HuH-7.5 (cell line): ENCODE measurements around the gene ITGAL.

Experiments used
- DNase-seq: peaks from one replicate; pipeline ENCODE4 v3.0.0; 2011; ENCODE audit warnings: low spot score

ITGAL gene

DNA sequence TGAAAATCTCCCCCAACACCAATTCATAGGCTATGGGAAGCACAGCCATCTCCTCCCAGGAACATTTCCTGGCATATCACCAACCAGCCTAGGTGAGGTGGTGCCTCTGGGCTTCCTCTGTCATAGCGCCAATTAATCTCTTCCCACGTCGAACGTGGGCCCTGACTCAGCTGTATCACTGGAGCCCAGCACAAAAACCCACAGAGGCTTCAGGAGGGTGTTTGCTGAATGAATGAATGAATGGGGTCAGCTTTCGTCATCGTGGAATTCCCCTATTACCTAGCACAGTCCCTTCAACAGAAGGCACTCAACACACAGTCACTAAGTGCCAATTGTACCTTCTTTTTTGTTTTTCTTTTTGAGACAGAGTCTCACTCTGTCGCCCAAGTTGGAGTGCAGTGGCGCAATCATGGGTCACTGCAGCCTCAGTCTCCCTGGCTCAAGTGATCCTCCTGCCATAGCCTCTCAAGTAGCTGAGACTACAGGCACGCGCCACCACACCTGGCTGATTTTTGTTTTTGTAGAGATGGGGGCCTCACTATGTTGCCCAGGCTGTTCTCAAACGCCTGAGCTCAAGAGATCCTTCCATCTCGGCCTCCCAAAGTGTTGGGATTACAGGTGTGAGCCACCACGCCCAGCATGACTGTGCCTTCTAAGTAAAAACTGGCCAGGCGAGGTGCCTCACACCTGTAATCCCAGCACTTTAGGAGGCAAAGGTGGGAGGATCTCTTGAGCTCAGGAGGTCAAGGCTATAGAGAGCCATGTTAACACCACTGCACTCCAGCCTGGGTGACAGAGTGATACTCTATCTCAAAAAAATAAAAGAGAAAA, 94.8 kb downstream of the ITGAL start:
- no peak for DNase-seq

- DNase-seq: no peak
These were observed 95.6 kb downstream of the ITGAL start for GRCh38 chr16:30567991-30568638.

DNA sequence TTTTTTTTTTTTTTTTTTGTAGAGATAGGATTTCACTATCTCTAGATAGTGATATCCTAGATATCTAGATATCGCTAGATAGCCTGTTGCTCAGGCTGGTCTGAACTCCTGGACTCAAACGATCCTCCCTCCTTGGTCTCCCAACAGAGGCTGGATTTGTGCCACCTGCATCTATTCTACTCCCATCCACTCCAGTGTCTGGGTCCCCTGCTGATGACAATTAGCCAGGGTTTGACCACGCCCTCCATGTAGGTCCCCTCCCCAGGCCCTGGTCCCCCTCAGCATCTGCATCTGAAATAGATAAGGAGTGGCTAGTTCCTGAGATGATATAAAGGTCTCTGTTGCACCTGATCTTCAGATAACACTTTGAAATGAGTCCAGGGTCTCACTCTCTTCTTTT, 96.7 kb downstream of the ITGAL start:
- DNase-seq: no peak

GRCh38 chr16:30569746-30570635, 97.4 kb downstream of the ITGAL start:
- DNase-seq: no peak

DNA sequence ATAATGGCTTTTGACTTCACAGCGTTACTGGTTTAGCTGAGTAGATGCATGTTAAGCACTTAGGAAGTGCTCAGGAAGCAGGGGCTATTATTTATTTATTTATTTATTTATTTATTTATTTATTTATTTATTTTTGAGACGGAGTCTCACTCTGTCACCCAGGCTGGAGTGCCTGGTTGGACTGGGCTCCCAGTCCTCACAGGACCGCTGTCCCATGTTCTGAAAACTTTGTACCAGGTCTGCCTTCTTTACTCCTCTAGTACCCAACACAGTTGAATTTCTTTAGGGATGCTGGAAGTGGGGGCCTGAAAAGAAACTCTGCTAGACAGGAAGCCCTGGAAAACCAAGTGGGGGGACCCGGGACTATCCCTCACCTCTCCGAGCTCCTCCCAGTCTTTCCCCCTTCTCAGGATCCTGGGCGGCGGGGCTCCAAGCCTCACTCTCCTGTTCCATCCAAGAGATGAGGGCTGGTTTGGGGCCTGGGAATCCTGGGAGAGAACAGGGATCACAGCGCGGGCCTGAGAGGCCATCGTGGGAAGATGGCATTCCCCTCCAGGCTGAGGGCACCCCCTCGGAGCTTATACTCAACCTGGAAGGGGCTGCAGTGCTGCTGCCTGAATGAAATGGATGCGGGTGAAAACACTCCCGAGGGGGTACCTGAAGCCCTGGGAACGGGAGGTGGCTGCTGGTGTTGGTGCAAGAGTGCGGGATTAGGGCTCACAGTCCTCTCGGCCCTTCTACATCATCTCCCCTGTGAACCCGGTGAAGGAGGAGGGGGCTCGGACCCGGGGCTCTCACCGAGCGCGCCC, 98.3 kb downstream of the ITGAL start:
- DNase-seq: peak; percentile 52

DNA sequence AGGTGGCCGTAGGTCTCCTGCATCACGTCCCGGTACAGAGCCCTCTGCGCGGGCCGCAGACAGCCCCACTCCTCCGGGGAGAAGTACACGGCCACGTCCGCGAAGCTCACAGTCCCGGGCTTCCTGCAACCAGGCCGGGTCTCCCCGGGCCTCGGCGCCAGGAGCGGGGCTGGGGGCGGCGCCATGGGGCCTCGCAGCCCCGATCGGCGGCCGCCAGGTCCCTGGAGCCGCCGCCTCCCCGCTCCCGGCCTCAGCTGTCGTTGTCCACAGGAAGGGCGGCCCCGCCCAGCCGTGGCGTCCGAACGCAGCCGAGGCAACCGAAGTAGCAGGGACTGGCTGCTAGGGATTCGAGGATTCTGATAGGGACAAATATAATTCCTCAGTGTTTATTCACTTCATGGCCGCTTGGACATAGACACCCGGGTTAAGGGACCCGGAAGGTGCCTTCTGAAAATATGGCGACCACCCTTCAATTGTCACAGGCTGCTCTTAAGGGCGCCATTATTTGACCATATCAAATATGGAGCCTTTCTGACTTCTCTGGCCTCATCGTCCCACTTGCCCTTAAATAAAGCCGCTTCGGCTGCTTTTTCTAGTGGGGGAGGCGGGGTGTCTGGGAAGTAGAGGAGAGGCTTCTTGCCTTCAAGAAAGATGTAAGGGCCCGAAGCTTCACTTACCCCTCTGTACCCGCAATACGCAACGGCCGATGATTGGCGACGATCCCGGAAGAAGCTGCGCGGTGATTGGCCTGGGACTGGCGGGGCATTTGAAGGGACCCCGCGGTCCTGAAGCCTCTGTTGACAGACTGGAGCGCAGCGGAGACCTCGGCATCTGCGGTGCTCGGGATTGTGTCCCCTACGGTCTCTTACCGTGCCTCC, 99.1 kb downstream of the ITGAL start, which contains the start of gene ZNF688:
ZNF688 (minus strand) TSS at position 270 of the 878 bp plus-strand sequence; CDS start at position 185, 85 bp downstream.
- peak; percentile 92 for DNase-seq
